Stromal cell of bone marrow (primary cell): Measurements from ENCODE around the gene CCDC63.
"Not testable (repeated sequence)": the region's sequence is repeated elsewhere in the genome, so short reads cannot be mapped to it uniquely, and the experiment has no call there.

ENCODE experiments used
- DNase-seq: peaks from one replicate; pipeline ENCODE4 v3.0.0-alpha.2; 2012; ENCODE audit warnings: low read depth

The CCDC63 gene

DNA sequence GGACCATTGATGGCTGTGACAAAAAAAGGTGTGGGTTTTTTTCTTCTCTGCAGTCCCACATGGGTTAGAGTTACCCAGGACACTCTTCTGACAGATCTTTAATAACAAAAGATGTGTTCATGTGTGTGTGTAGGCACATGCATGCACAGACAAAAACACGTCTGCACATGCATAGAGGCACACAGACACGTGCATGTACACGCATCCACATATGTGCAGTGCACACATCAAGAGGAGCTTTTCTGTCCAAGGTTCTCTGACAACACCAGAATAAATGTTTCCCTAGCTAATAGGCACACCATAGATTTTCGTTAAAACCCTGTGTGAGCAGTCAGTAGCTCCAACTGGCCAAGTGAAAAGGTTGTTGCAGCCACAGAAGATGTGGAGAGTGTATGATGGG is 76.4 kb downstream of the CCDC63 start:
- DNase-seq: no peak

DNA sequence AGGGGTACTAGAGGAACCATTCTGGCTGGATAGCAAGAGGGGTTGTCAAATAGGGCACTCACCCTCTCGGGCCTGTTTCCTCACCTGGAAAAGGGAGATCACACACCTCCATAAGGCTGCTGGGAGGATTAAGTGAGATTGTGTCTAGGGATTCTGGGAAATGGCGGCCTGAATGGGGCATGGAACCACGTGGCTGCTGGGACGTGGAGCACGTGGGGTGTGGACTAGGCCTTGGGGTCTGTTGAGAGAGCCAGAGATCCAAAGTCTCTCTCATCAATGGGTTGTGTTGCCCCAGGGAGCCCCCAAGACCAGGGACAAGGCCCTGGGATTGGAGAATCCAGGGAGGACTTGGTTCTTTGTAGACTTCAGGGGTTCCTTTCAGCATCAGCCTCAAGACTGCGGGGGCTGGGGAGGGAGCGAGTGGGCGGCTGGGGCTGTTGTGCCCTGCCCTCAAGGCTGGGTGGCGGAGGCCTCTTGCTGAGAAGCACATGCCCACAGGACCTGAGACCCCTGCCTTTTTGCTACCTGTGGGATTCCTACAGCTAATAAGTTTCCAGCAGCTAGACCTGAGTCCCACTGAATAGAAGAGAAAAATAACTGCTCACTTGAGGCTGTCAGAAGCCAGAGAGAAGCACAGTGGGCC is 77.0 kb downstream of the CCDC63 start:
- DNase-seq: no peak

DNA sequence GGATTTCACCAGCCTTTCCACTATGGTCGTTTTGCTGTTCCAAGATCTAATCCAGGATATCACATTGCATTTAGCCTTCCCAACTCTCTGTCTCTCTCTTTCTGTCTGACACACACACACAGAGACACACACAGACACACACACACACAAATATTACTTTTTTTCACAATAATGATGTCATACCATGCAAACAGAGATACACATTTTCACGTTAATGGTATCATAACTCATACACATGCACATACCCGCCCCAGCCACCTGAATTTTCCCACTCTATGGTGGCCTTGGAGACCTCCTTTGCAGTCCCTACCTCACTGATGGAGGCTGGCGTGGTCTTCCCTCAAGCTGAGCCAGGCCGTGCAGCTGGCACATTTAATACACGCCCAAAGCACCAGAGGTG is 80.8 kb downstream of the CCDC63 start:
- DNase-seq: no peak

DNA sequence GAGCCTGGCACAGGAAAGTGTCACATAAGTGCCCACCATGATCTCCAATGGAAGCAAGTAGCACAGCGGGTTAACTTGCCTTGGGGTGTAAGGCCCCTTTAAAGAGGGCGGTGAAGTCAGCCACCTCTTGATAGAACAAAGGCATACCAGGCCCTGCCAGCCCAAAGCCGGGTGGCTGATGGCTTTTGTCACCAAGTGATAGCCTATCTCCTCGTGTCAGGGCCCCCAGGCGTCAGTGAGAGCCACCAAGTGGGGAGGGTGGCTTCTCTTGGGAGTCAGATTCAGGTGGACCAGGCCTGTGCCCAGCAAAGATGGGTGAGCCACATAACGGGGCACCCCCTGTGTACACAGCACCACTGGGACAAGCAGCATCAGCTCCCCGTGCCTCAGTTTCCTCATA is 81.9 kb downstream of the CCDC63 start:
- DNase-seq: no peak

GRCh38 chr12:110929818-110930217 is 83.0 kb downstream of the CCDC63 start:
- DNase-seq: no peak

- no peak for DNase-seq
These were observed 83.8 kb downstream of the CCDC63 start for GRCh38 chr12:110930348-110931314.

GRCh38 chr12:110931315-110931728 is 84.5 kb downstream of the CCDC63 start:
- no peak for DNase-seq

GRCh38 chr12:110932046-110932445 is 85.3 kb downstream of the CCDC63 start:
- no peak for DNase-seq

GRCh38 chr12:110933326-110933974 is 86.7 kb downstream of the CCDC63 start:
- no peak for DNase-seq

GRCh38 chr12:110934093-110934852 is 87.5 kb downstream of the CCDC63 start:
- DNase-seq: no peak

DNA sequence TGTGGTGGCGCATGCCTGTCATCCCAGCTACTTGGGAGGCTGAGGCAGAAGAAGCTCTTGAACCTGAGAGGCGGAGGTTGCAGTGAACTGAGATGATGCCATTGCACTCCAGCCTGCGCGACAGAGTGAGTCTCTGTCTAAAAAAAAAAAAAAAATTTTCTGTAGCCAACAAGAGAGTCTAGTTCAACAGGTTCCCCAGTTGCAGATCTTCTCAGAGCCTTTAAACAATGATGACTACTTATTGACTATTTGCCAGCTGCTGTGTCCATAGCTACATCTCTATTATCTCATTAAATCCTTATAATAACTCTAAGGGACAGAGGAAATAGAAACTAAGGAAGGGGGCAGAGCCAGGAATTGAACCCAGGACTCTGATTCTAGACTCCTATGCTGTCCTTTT is 88.8 kb downstream of the CCDC63 start:
- no peak for DNase-seq

- no peak for DNase-seq
These were observed 89.7 kb downstream of the CCDC63 start for GRCh38 chr12:110936367-110937103.

- peak; percentile 7 for DNase-seq
These were observed 90.4 kb downstream of the CCDC63 start for GRCh38 chr12:110937104-110937641.

- no peak for DNase-seq
These were observed 93.5 kb downstream of the CCDC63 start for GRCh38 chr12:110940296-110940695.

- DNase-seq: no peak
These were observed 94.1 kb downstream of the CCDC63 start for GRCh38 chr12:110940933-110941332.

GRCh38 chr12:110941391-110941790 is 94.6 kb downstream of the CCDC63 start:
- no peak for DNase-seq

DNA sequence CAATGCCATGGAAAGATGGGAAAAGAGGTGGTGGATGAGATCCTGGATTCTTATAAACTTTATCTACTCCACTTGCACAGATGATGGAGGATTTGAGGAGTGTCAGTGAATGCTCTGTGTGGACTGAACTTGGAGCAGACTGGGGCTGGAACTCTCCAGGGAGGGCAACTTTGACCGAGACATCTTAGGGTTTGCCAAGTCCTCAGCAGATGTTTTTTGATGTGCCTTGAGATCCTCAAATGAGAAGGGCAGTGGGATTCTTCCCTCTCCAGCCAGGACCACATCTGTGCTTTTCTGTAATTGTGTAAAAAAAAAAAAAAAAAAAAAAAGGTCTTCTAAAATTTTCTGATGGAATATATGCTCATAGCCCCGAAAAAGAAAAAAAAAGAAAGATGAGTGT is 96.6 kb downstream of the CCDC63 start:
- no peak for DNase-seq

GRCh38 chr12:110948041-110948440 is 101.3 kb downstream of the CCDC63 start:
- DNase-seq: no peak

DNA sequence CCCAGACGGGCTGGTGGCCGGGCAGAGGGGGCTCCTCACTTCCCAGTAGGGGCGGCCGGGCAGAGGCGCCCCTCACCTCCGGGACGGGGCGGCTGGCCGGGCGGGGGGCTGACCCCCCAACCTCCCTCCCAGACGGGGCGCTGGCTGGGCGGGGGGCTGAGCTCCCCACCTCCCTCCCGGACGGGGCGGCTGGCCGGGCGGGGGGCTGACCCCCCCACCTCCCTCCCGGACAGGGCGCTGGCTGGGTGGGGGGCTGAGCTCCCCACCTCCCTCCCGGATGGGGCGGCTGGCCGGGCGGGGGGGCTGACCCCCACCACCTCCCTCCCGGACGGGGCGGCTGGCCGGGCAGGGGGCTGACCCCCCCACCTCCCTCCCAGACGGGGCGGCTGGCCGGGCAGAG is 103.7 kb downstream of the CCDC63 start:
- DNase-seq: not testable (repeated sequence)

DNA sequence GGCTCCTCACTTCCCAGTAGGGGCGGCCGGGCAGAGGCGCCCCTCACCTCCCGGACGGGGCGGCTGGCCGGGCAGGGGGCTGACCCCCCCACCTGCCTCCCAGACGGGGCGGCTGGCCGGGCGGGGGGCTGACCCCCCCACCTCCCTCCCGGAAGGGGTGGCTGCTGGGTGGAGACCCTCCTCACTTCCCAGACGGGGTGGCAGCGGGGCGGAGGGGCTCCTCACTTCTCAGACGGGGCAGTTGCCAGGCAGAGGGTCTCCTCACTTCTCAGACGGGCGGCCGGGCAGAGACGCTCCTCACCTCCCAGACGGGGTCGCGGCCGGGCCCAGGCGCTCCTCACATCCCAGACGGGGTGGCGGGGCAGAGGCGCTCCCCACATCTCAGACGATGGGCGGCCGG is 104.1 kb downstream of the CCDC63 start:
- DNase-seq: not testable (repeated sequence)
